ENCODE measurements around the gene RCSD1. TPM values are rescaled to one million over a fixed set of nuclear protein-coding genes. Genes with fewer than 3 reads are reported as not detected.
A peak's percentile ranks its signal among the peaks of the same experiment; 100 is the strongest.

RCSD1 gene
- total RNA-seq, 1 donor from 2014 or later = 91.9 TPM

GRCh38 chr1:167635941-167636340, 5.9 kb downstream of the RCSD1 start:
- Mint-ChIP-seq H3K27me3 (ENCODE audit: low read depth) (no peaks in the 10 kb centered on the region), H3K27ac (peak overlapping the region; percentile 90), H3K36me3 (ENCODE audit: low read depth) (peaks cover 80% of the 10 kb centered on the region)

GRCh38 chr1:167638064-167638463, 8.0 kb downstream of the RCSD1 start:
- peaks cover 74% of the 10 kb centered on the region for H3K4me1 Mint-ChIP-seq (ENCODE audit: low read depth)
- H3K4me3 Mint-ChIP-seq (ENCODE audit: low read depth) = peak overlapping the region; percentile 57
- DNase-seq (ENCODE audit: low spot score) = no peak
- intact Hi-C loops (cut with micrococcal nuclease) = no loop called here
- peaks cover 82% of the 10 kb centered on the region for H3K36me3 Mint-ChIP-seq (ENCODE audit: low read depth)
- no peaks in the 10 kb centered on the region for H3K9me3 Mint-ChIP-seq
- H3K27me3 Mint-ChIP-seq (ENCODE audit: low read depth) = no peaks in the 10 kb centered on the region
- H3K27ac Mint-ChIP-seq = peak overlapping the region; percentile 90

More at GRCh38 chr1:167635941-167636340, 5.9 kb downstream of the RCSD1 start:
- intact Hi-C loops (cut with micrococcal nuclease) = loop anchor here (2.0 kb wide), 2 partner anchors 19 to 53 kb away; no protein-coding TSS in a partner anchor
- DNase-seq (ENCODE audit: low spot score) = no peak
- H3K9me3 Mint-ChIP-seq = no peaks in the 10 kb centered on the region
- peaks cover 67% of the 10 kb centered on the region for H3K4me1 Mint-ChIP-seq (ENCODE audit: low read depth)
- H3K4me3 Mint-ChIP-seq (ENCODE audit: low read depth) = peak overlapping the region; percentile 63

GRCh38 chr1:167640051-167640450, 10.0 kb downstream of the RCSD1 start:
- H3K4me3 Mint-ChIP-seq (ENCODE audit: low read depth) = no peak overlapping the region
- H3K27ac Mint-ChIP-seq = no peak overlapping the region
- H3K36me3 Mint-ChIP-seq (ENCODE audit: low read depth) = peaks cover 78% of the 10 kb centered on the region
- peaks cover 69% of the 10 kb centered on the region for H3K4me1 Mint-ChIP-seq (ENCODE audit: low read depth)
- intact Hi-C loops (cut with micrococcal nuclease) = no loop called here
- DNase-seq (ENCODE audit: low spot score) = no peak
- no peaks in the 10 kb centered on the region for H3K9me3 Mint-ChIP-seq
- H3K27me3 Mint-ChIP-seq (ENCODE audit: low read depth) = no peaks in the 10 kb centered on the region

GRCh38 chr1:167641786-167642500, 11.9 kb downstream of the RCSD1 start:
- Mint-ChIP-seq H3K27ac (peak overlapping the region; percentile 47), H3K9me3 (no peaks in the 10 kb centered on the region), H3K36me3 (ENCODE audit: low read depth) (peaks cover 84% of the 10 kb centered on the region), H3K4me1 (ENCODE audit: low read depth) (peaks cover 67% of the 10 kb centered on the region), H3K27me3 (ENCODE audit: low read depth) (no peaks in the 10 kb centered on the region), H3K4me3 (ENCODE audit: low read depth) (no peak overlapping the region)
- intact Hi-C loops (cut with micrococcal nuclease) = no loop called here
- DNase-seq (ENCODE audit: low spot score) = no peak

- intact Hi-C loops (cut with micrococcal nuclease) = no loop called here
- H3K9me3 Mint-ChIP-seq = no peaks in the 10 kb centered on the region
- H3K27me3 Mint-ChIP-seq (ENCODE audit: low read depth) = no peaks in the 10 kb centered on the region
Observed at GRCh38 chr1:167642501-167642826, 12.4 kb downstream of the RCSD1 start.

GRCh38 chr1:167643441-167643840, 13.4 kb downstream of the RCSD1 start:
- H3K4me3 Mint-ChIP-seq (ENCODE audit: low read depth) = no peak overlapping the region
- intact Hi-C loops (cut with micrococcal nuclease) = no loop called here
- H3K36me3 Mint-ChIP-seq (ENCODE audit: low read depth) = peaks cover 74% of the 10 kb centered on the region
- H3K27ac Mint-ChIP-seq = peak overlapping the region; percentile 11
- DNase-seq (ENCODE audit: low spot score) = no peak
- no peaks in the 10 kb centered on the region for H3K27me3 Mint-ChIP-seq (ENCODE audit: low read depth)
- H3K9me3 Mint-ChIP-seq = no peaks in the 10 kb centered on the region
- peaks cover 57% of the 10 kb centered on the region for H3K4me1 Mint-ChIP-seq (ENCODE audit: low read depth)

More at GRCh38 chr1:167642501-167642826, 12.4 kb downstream of the RCSD1 start:
- Mint-ChIP-seq H3K4me3 (ENCODE audit: low read depth) (no peak overlapping the region), H3K27ac (peak overlapping the region; percentile 47), H3K36me3 (ENCODE audit: low read depth) (peaks cover 80% of the 10 kb centered on the region), H3K4me1 (ENCODE audit: low read depth) (peaks cover 63% of the 10 kb centered on the region)
- DNase-seq (ENCODE audit: low spot score) = no peak

- H3K27me3 Mint-ChIP-seq (ENCODE audit: low read depth) = no peaks in the 10 kb centered on the region
- H3K27ac Mint-ChIP-seq = no peak overlapping the region
- no peak overlapping the region for H3K4me3 Mint-ChIP-seq (ENCODE audit: low read depth)
- H3K9me3 Mint-ChIP-seq = no peaks in the 10 kb centered on the region
- peaks cover 76% of the 10 kb centered on the region for H3K36me3 Mint-ChIP-seq (ENCODE audit: low read depth)
- H3K4me1 Mint-ChIP-seq (ENCODE audit: low read depth) = peaks cover 63% of the 10 kb centered on the region
- intact Hi-C loops (cut with micrococcal nuclease) = no loop called here
- no peak for DNase-seq (ENCODE audit: low spot score)
Observed at GRCh38 chr1:167644551-167644950, 14.5 kb downstream of the RCSD1 start.

- no peaks in the 10 kb centered on the region for H3K27me3 Mint-ChIP-seq (ENCODE audit: low read depth)
Observed at GRCh38 chr1:167645140-167645541, 15.1 kb downstream of the RCSD1 start.

GRCh38 chr1:167645625-167646414, 15.8 kb downstream of the RCSD1 start:
- no peaks in the 10 kb centered on the region for H3K9me3 Mint-ChIP-seq
- intact Hi-C loops (cut with micrococcal nuclease) = no loop called here
- DNase-seq (ENCODE audit: low spot score) = no peak

More at GRCh38 chr1:167645140-167645541, 15.1 kb downstream of the RCSD1 start:
- H3K4me1 Mint-ChIP-seq (ENCODE audit: low read depth) = peaks cover 67% of the 10 kb centered on the region
- peaks cover 72% of the 10 kb centered on the region for H3K36me3 Mint-ChIP-seq (ENCODE audit: low read depth)
- H3K4me3 Mint-ChIP-seq (ENCODE audit: low read depth) = no peak overlapping the region
- H3K27ac Mint-ChIP-seq = peak overlapping the region; percentile 67
- no peak for DNase-seq (ENCODE audit: low spot score)
- intact Hi-C loops (cut with micrococcal nuclease) = no loop called here
- no peaks in the 10 kb centered on the region for H3K9me3 Mint-ChIP-seq

GRCh38 chr1:167648252-167648849, 18.3 kb downstream of the RCSD1 start:
- Mint-ChIP-seq H3K36me3 (ENCODE audit: low read depth) (peaks cover 50% of the 10 kb centered on the region), H3K27me3 (ENCODE audit: low read depth) (no peaks in the 10 kb centered on the region), H3K9me3 (no peaks in the 10 kb centered on the region), H3K4me1 (ENCODE audit: low read depth) (peaks cover 60% of the 10 kb centered on the region), H3K4me3 (ENCODE audit: low read depth) (no peak overlapping the region), H3K27ac (peak overlapping the region; percentile 28)
- intact Hi-C loops (cut with micrococcal nuclease) = no loop called here
- DNase-seq (ENCODE audit: low spot score) = no peak

More at GRCh38 chr1:167645625-167646414, 15.8 kb downstream of the RCSD1 start:
- Mint-ChIP-seq H3K4me3 (ENCODE audit: low read depth) (no peak overlapping the region), H3K4me1 (ENCODE audit: low read depth) (peaks cover 70% of the 10 kb centered on the region), H3K27ac (peak overlapping the region; percentile 67), H3K27me3 (ENCODE audit: low read depth) (no peaks in the 10 kb centered on the region), H3K36me3 (ENCODE audit: low read depth) (peaks cover 71% of the 10 kb centered on the region)

GRCh38 chr1:167648978-167649744, 19.1 kb downstream of the RCSD1 start:
- H3K36me3 Mint-ChIP-seq (ENCODE audit: low read depth) = peaks cover 50% of the 10 kb centered on the region
- no peaks in the 10 kb centered on the region for H3K27me3 Mint-ChIP-seq (ENCODE audit: low read depth)
- H3K9me3 Mint-ChIP-seq = no peaks in the 10 kb centered on the region
- no peak for DNase-seq (ENCODE audit: low spot score)
- intact Hi-C loops (cut with micrococcal nuclease) = no loop called here
- H3K4me1 Mint-ChIP-seq (ENCODE audit: low read depth) = peaks cover 62% of the 10 kb centered on the region
- peak overlapping the region; percentile 1 for H3K4me3 Mint-ChIP-seq (ENCODE audit: low read depth)
- H3K27ac Mint-ChIP-seq = peak overlapping the region; percentile 77

All from activated T-helper 2 cell treated with anti-CD3 and anti-CD28 coated beads, Interferon-gamma antibody, Interleukin-2, Interleukin-4, amounts not matched to agents 10 μg/mL and 5 μg/mL and 100 μg/mL, durations not matched to agents 14 hours and 24 hours and 36 hours (primary cell).